WTC11 (cell line): Measurements from ENCODE around the gene DUT. TPM values are rescaled to one million over a fixed set of nuclear protein-coding genes. Genes with fewer than 3 reads are reported as not detected.

Source experiments
- ATAC-seq: fragments of 200-7000 bp; cut with Tn5 transposase; 2 replicates; pipeline ENCODE4 v1.10.0; 2021; ENCODE audit warnings: mild to moderate bottlenecking, moderate library complexity
- CTCF ChIA-PET: fragments of 300-600 bp; sonication (Branson Sonifier 250); formaldehyde crosslinking; loops from one replicate; lab custom pipeline; 2021; ENCODE audit warnings: antibody characterized with exemption; lab: Charles Lee
- POLR2A ChIA-PET: fragments of 350-600 bp; sonication (Branson Sonifier 250); formaldehyde crosslinking; loops from one replicate; lab custom pipeline; 2021; ENCODE audit warnings: antibody characterized with exemption; lab: Charles Lee
- DNase-seq: peaks from one replicate; pipeline ENCODE4 v3.0.0; 2021; ENCODE audit warnings: low spot score
- H3K27ac Mint-ChIP-seq: 2 replicates; pipeline ENCODE4 v1.8.0; 2021; ENCODE audit warnings: mixed read lengths
- H3K27me3 Mint-ChIP-seq: 2 replicates; pipeline ENCODE4 v1.8.0; 2021; ENCODE audit warnings: low read depth, mild to moderate bottlenecking, moderate library complexity, mixed read lengths
- H3K36me3 Mint-ChIP-seq: 2 replicates; pipeline ENCODE4 v1.8.0; 2021; ENCODE audit warnings: mixed read lengths
- H3K4me1 Mint-ChIP-seq: 2 replicates; pipeline ENCODE4 v1.8.0; 2022; ENCODE audit warnings: mixed read lengths
- H3K4me3 Mint-ChIP-seq: 2 replicates; pipeline ENCODE4 v1.8.0; 2021; ENCODE audit warnings: mild to moderate bottlenecking, moderate library complexity, mixed read lengths
- H3K9me3 Mint-ChIP-seq: 2 replicates; pipeline ENCODE4 v1.8.0; 2021; ENCODE audit warnings: mixed read lengths
- ATF1 ChIP-seq: sonication (generic); formaldehyde crosslinking; IDR thresholded peaks from 2 replicates; pipeline ENCODE4 v1.8.1; 2023; ENCODE audit warnings: mild to moderate bottlenecking, moderate library complexity, missing genetic modification reagents
- ESRRA ChIP-seq: sonication (generic); formaldehyde crosslinking; IDR thresholded peaks from 2 replicates; pipeline ENCODE4 v1.8.1; 2022; ENCODE audit warnings: mild to moderate bottlenecking, missing genetic modification reagents, borderline replicate concordance
- ETV6 ChIP-seq: sonication (generic); formaldehyde crosslinking; IDR thresholded peaks from 2 replicates; pipeline ENCODE4 v1.8.1; 2022; ENCODE audit warnings: mild to moderate bottlenecking, missing genetic modification reagents
- FOXK1 ChIP-seq: sonication (generic); formaldehyde crosslinking; IDR thresholded peaks from 2 replicates; pipeline ENCODE4 v1.8.0; 2022; ENCODE audit warnings: mild to moderate bottlenecking, moderate library complexity, missing genetic modification reagents
- HMGA2 ChIP-seq: fragments of 250-450 bp; sonication (Bioruptor Pico); IDR thresholded peaks from 2 replicates; pipeline ENCODE4 v1.4.0; 2021; ENCODE audit warnings: mild to moderate bottlenecking, moderate library complexity
- IRF2 ChIP-seq: sonication (generic); formaldehyde crosslinking; IDR thresholded peaks from 2 replicates; pipeline ENCODE4 v1.8.0; 2022; ENCODE audit warnings: low read depth, missing genetic modification reagents, borderline replicate concordance
- KAT7 ChIP-seq: sonication (generic); formaldehyde crosslinking; IDR thresholded peaks from 2 replicates; pipeline ENCODE4 v1.8.1; 2023; ENCODE audit warnings: missing genetic modification reagents, mild to moderate bottlenecking, borderline replicate concordance
- MYBL2 ChIP-seq: sonication (generic); formaldehyde crosslinking; IDR thresholded peaks from 2 replicates; pipeline ENCODE4 v1.8.1; 2023; ENCODE audit warnings: mild to moderate bottlenecking, moderate library complexity, missing genetic modification reagents
- NFE2L1 ChIP-seq: sonication (generic); formaldehyde crosslinking; IDR thresholded peaks from 2 replicates; pipeline ENCODE4 v1.8.1; 2023; ENCODE audit warnings: missing genetic modification reagents
- NR1H2 ChIP-seq: sonication (generic); formaldehyde crosslinking; IDR thresholded peaks from 2 replicates; pipeline ENCODE4 v1.9.0; 2021; ENCODE audit warnings: mild to moderate bottlenecking, moderate library complexity, missing genetic modification reagents
- OVOL2 ChIP-seq: fragments of 250-450 bp; sonication (Bioruptor Pico); IDR thresholded peaks from 2 replicates; pipeline ENCODE4 v1.9.0; 2021; ENCODE audit warnings: mild to moderate bottlenecking, borderline replicate concordance
- TEAD4 ChIP-seq: sonication (generic); formaldehyde crosslinking; IDR thresholded peaks from 2 replicates; pipeline ENCODE4 v1.8.0; 2022; ENCODE audit warnings: mild to moderate bottlenecking, missing genetic modification reagents
- TP53 ChIP-seq: sonication (generic); formaldehyde crosslinking; IDR thresholded peaks from 2 replicates; pipeline ENCODE4 v1.8.1; 2023; ENCODE audit warnings: mild to moderate bottlenecking, missing genetic modification reagents
- total RNA-seq: library from RNA; stranded (reverse); gene quantifications from 3 replicates; pipeline ENCODE4 v1.2.3, GENCODE V29; 2021
- TF ChIP-seq, protein P1 (sequence below): fragments of 200-600 bp; IDR thresholded peaks from 2 replicates; pipeline ENCODE4 v1.8.0; 2022; ENCODE audit warnings: antibody characterized with exemption
- TF ChIP-seq, protein P2 (sequence below): sonication (generic); formaldehyde crosslinking; IDR thresholded peaks from 2 replicates; pipeline ENCODE4 v1.8.0; 2023; ENCODE audit warnings: missing genetic modification reagents
- TF ChIP-seq, protein P3 (sequence below): sonication (generic); formaldehyde crosslinking; IDR thresholded peaks from 2 replicates; pipeline ENCODE4 v1.8.0; 2022; ENCODE audit warnings: mild to moderate bottlenecking, missing genetic modification reagents
- TF ChIP-seq, protein P4 (sequence below): sonication (generic); formaldehyde crosslinking; IDR thresholded peaks from 2 replicates; pipeline ENCODE4 v1.8.0; 2022; ENCODE audit warnings: mild to moderate bottlenecking, missing genetic modification reagents
- TF ChIP-seq, protein P5 (sequence below): fragments of 250-450 bp; sonication (Bioruptor Pico); IDR thresholded peaks from 2 replicates; pipeline ENCODE4 v1.8.0; 2021; ENCODE audit warnings: mild to moderate bottlenecking

DUT gene
- total RNA-seq, 1 experiment from 2014 or later, result 204 TPM

DNA sequence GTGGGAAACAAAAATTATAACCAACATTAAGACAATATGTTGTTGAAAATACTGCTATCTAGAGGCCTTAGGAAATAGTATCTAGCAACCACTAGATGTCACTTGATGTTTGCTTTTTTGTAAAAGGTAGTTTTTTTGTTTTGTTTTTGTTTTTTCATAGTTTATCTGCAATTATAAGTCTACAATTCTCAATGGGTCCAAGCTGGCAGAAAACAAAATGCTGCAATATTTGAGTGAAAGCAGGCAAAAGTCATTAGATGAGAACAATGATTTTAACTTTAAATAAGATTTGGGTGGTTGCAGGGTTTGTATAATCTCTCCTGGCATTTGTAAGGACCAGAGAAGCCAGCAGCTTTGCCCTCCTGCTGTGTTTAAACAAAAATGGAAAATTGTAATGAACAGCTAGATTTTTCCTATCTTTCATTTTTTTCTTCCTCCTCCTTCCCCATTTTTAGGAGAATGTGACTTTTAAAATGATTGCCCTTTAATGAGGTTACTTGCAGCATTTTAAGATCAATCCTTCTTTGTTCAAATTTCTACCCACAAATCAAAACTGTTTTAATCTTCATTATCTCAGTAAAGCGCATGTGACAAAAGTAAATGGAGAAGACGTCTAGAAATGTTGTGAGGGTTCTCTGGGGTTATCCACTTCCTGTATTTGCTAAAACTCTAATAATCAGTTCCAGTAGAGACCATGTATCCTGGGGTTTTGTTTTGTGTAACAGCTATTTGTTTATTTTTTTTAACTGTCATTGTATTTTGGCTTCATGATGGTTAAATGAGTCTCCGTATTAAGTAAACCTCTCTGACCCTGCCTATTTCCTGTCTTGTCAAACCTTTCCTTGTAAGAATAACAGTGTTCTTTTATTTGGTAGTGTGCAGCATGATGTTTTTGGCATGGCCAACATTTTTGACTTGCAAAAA, 27.3 kb downstream of the DUT start:
- Mint-ChIP-seq H3K36me3 (peaks cover 4% of the 10 kb centered on the region; the same call in 1 of the 2 replicates), H3K27ac (no peak overlapping the region), H3K4me3 (no peak overlapping the region), H3K9me3 (peaks cover 12% of the 10 kb centered on the region), H3K27me3 (no peaks in the 10 kb centered on the region), H3K4me1 (peaks cover 10% of the 10 kb centered on the region)
- no peak for ATAC-seq
- TF ChIP-seq, protein P1, sequence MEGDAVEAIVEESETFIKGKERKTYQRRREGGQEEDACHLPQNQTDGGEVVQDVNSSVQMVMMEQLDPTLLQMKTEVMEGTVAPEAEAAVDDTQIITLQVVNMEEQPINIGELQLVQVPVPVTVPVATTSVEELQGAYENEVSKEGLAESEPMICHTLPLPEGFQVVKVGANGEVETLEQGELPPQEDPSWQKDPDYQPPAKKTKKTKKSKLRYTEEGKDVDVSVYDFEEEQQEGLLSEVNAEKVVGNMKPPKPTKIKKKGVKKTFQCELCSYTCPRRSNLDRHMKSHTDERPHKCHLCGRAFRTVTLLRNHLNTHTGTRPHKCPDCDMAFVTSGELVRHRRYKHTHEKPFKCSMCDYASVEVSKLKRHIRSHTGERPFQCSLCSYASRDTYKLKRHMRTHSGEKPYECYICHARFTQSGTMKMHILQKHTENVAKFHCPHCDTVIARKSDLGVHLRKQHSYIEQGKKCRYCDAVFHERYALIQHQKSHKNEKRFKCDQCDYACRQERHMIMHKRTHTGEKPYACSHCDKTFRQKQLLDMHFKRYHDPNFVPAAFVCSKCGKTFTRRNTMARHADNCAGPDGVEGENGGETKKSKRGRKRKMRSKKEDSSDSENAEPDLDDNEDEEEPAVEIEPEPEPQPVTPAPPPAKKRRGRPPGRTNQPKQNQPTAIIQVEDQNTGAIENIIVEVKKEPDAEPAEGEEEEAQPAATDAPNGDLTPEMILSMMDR, result 0 out of 2 replicates have a peak, but pooled peaks have one; percentile 31
- TF ChIP-seq, protein P2, sequence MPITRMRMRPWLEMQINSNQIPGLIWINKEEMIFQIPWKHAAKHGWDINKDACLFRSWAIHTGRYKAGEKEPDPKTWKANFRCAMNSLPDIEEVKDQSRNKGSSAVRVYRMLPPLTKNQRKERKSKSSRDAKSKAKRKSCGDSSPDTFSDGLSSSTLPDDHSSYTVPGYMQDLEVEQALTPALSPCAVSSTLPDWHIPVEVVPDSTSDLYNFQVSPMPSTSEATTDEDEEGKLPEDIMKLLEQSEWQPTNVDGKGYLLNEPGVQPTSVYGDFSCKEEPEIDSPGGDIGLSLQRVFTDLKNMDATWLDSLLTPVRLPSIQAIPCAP (CRISPR knock-in tag), result no peak
- ChIA-PET POLR2A (no interaction called here), CTCF (interaction anchor here (0.5 to 3.4 kb wide), 16 partner anchors 8 to 1787 kb away, joined by 3 to 31 read pairs (median 4); no protein-coding TSS in a partner anchor)
- DNase-seq, result no peak

DNA sequence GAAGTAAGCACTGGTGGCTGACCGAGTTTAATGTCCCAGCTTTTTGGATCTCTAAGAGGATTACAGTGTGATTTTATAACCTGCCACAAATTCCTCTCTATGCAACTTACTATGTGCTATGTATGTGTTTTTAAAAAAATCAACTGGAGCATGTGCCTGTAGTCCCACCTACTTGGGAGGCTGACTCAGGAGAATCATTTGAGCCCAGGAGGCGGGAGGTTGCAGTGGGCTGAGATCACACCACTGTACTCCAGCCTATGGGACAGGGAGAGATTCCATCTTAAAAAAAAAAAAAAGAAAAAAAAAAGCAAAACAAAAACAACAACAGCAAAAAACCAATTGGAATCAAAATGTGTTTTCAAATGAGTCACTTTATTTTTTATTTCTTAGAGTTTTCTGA, 29.6 kb downstream of the DUT start:
- ATAC-seq (no peak), DNase-seq (no peak)
- H3K36me3 Mint-ChIP-seq, result peaks cover 4% of the 10 kb centered on the region; the same call in 1 of the 2 replicates
- peaks cover 10% of the 10 kb centered on the region for H3K4me1 Mint-ChIP-seq
- ChIA-PET POLR2A (no interaction called here), CTCF (interaction anchor here (2.1 kb wide), 1 partner anchor 8 kb away, joined by 8 read pairs; no protein-coding TSS in a partner anchor)
- H3K4me3 Mint-ChIP-seq, result no peak overlapping the region
- H3K27ac Mint-ChIP-seq, result no peak overlapping the region
- TF ChIP-seq NR1H2 (CRISPR knock-in tag) (no peak), ETV6 (CRISPR knock-in tag) (no peak), HMGA2 (CRISPR knock-in tag) (no peak)
- TF ChIP-seq, protein P3, sequence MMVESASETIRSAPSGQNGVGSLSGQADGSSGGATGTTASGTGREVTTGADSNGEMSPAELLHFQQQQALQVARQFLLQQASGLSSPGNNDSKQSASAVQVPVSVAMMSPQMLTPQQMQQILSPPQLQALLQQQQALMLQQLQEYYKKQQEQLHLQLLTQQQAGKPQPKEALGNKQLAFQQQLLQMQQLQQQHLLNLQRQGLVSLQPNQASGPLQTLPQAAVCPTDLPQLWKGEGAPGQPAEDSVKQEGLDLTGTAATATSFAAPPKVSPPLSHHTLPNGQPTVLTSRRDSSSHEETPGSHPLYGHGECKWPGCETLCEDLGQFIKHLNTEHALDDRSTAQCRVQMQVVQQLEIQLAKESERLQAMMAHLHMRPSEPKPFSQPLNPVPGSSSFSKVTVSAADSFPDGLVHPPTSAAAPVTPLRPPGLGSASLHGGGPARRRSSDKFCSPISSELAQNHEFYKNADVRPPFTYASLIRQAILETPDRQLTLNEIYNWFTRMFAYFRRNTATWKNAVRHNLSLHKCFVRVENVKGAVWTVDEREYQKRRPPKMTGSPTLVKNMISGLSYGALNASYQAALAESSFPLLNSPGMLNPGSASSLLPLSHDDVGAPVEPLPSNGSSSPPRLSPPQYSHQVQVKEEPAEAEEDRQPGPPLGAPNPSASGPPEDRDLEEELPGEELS (CRISPR knock-in tag), result no peak
- H3K27me3 Mint-ChIP-seq, result no peaks in the 10 kb centered on the region
- H3K9me3 Mint-ChIP-seq, result peaks cover 12% of the 10 kb centered on the region

DNA sequence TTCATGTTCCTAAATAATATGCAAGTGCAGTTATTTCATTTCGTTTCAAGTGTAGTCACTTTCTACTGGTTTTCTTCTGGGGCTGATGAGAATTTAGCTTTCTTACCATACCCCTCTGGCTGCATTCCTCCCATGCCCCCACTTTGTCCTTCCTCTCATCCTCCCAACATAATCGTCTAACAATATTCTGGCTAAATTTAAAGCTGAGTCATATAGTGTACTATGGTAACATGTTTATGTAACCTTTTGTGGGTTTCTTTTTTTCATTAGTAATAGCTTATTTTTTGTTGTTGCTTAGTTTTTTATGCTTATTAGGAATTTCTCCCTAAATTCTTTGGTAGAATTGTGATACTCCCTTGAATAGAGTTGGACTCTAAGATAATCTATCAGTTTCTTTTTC, 30.5 kb downstream of the DUT start:
- POLR2A ChIA-PET, result no interaction called here
- ATAC-seq, result no peak
- CTCF ChIA-PET, result interaction anchor here (1.2 to 2.1 kb wide), 2 partner anchors 9 to 24 kb away, joined by 3 to 8 read pairs; no protein-coding TSS in a partner anchor
- no peak for TF ChIP-seq IRF2 (CRISPR knock-in tag)
- TF ChIP-seq, protein P1, result no peak
- no peak for TF ChIP-seq NFE2L1
- TF ChIP-seq TEAD4 (CRISPR knock-in tag), result no peak
- TF ChIP-seq ATF1 (CRISPR knock-in tag), result no peak
- no peak for TF ChIP-seq ESRRA (CRISPR knock-in tag)
- no peak for TF ChIP-seq MYBL2 (CRISPR knock-in tag)
- TF ChIP-seq, protein P4, sequence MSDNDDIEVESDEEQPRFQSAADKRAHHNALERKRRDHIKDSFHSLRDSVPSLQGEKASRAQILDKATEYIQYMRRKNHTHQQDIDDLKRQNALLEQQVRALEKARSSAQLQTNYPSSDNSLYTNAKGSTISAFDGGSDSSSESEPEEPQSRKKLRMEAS, result no peak
- TF ChIP-seq TP53 (CRISPR knock-in tag), result no peak
- TF ChIP-seq, protein P5, sequence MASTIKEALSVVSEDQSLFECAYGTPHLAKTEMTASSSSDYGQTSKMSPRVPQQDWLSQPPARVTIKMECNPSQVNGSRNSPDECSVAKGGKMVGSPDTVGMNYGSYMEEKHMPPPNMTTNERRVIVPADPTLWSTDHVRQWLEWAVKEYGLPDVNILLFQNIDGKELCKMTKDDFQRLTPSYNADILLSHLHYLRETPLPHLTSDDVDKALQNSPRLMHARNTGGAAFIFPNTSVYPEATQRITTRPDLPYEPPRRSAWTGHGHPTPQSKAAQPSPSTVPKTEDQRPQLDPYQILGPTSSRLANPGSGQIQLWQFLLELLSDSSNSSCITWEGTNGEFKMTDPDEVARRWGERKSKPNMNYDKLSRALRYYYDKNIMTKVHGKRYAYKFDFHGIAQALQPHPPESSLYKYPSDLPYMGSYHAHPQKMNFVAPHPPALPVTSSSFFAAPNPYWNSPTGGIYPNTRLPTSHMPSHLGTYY (CRISPR knock-in tag), result no peak
- TF ChIP-seq FOXK1 (CRISPR knock-in tag), result no peak
- no peak for TF ChIP-seq OVOL2
- no peak for TF ChIP-seq KAT7 (CRISPR knock-in tag)

More for the DNA sequence above, 30.5 kb downstream of the DUT start:
- Mint-ChIP-seq H3K27ac (no peak overlapping the region), H3K4me3 (no peak overlapping the region), H3K36me3 (peaks cover 4% of the 10 kb centered on the region; the same call in 1 of the 2 replicates), H3K27me3 (no peaks in the 10 kb centered on the region), H3K9me3 (peaks cover 12% of the 10 kb centered on the region), H3K4me1 (peaks cover 10% of the 10 kb centered on the region)
- no peak for DNase-seq
